DND-41 (cell line): ENCODE data around the gene FGFR3.

ENCODE experiments used
- ATAC-seq: fragments of 200-7000 bp; cut with Tn5 transposase; 3 replicates; pipeline ENCODE4 v1.9.1; 2021; ENCODE audit warnings: low read depth; ENCODE audit not compliant: insufficient read depth
- DNase-seq: peaks from one replicate; pipeline ENCODE4 v3.0.0-alpha.2; 2020
- H2AFZ ChIP-seq: 2 replicates; pipeline ENCODE4 v1.6.0; 2012; ENCODE audit warnings: low read depth, low read length
- H3K27ac ChIP-seq: 2 replicates; pipeline ENCODE4 v1.5.1; 2012; ENCODE audit warnings: low read length, inconsistent platforms
- H3K27me3 ChIP-seq: fragments of 200-600 bp; sonication (generic); 2 replicates; pipeline ENCODE4 v1.6.0; 2012; ENCODE audit warnings: low read length, mild to moderate bottlenecking, inconsistent platforms; ENCODE audit not compliant: insufficient read depth, poor library complexity
- H3K36me3 ChIP-seq: 2 replicates; pipeline ENCODE4 v1.5.1; 2012; ENCODE audit warnings: low read length, inconsistent platforms; ENCODE audit not compliant: insufficient read depth
- H3K4me1 ChIP-seq: 2 replicates; pipeline ENCODE4 v1.5.1; 2012; ENCODE audit warnings: mild to moderate bottlenecking, low read length; ENCODE audit not compliant: insufficient read depth
- H3K4me2 ChIP-seq: 2 replicates; pipeline ENCODE4 v1.6.0; 2012; ENCODE audit warnings: mild to moderate bottlenecking, moderate library complexity, low read length, inconsistent platforms; ENCODE audit not compliant: insufficient read depth
- H3K4me3 ChIP-seq, 2 experiments: fragments of 200-600 bp in 1 of 2; shearing (Covaris generic) in 1 of 2; 2 replicates each; pipeline ENCODE4 v1.5.1; 2012 to 2016; ENCODE audit warnings: inconsistent platforms in 2 of 2, low read length in 2 of 2, mild to moderate bottlenecking in 2 of 2, low read depth in 1 of 2, moderate library complexity in 1 of 2
- H3K79me2 ChIP-seq: 2 replicates; pipeline ENCODE4 v1.6.0; 2012; ENCODE audit warnings: low read length, inconsistent platforms; ENCODE audit not compliant: insufficient read depth
- H3K9ac ChIP-seq: 2 replicates; pipeline ENCODE4 v1.6.0; 2012; ENCODE audit warnings: low read depth, mild to moderate bottlenecking, inconsistent platforms, low read length, moderate library complexity
- H3K9me3 ChIP-seq: 2 replicates; pipeline ENCODE4 v1.5.1; 2012; ENCODE audit warnings: low read length, moderate library complexity, mild to moderate bottlenecking, inconsistent platforms; ENCODE audit not compliant: insufficient read depth, severe bottlenecking
- H4K20me1 ChIP-seq: 2 replicates; pipeline ENCODE4 v1.6.0; 2012; ENCODE audit warnings: low read length; ENCODE audit not compliant: insufficient read depth
- CTCF ChIP-seq: IDR thresholded peaks from 2 replicates; pipeline ENCODE4 v1.5.1; 2012; ENCODE audit warnings: borderline replicate concordance, low read length, moderate library complexity, mild to moderate bottlenecking; ENCODE audit not compliant: poor library complexity, severe bottlenecking; ENCODE audit errors: extremely low read depth
- EZH2 ChIP-seq: IDR thresholded peaks from 3 replicates; pipeline ENCODE4 v1.6.1; 2012; ENCODE audit warnings: borderline replicate concordance, low read depth, mild to moderate bottlenecking, moderate library complexity, low read length, inconsistent platforms; ENCODE audit not compliant: severe bottlenecking

The FGFR3 gene

GRCh38 chr4:1753697-1754311 is 39.3 kb upstream of the FGFR3 start:
- Histone ChIP-seq H3K27ac (no peak overlapping the region), H3K4me3 (no peak overlapping the region), H3K9me3 (no peaks in the 10 kb centered on the region), H3K9ac (no peak overlapping the region), H4K20me1 (peaks cover 8% of the 10 kb centered on the region), H3K4me1 (no peaks in the 10 kb centered on the region), H3K36me3 (no peaks in the 10 kb centered on the region), H3K79me2 (no peaks in the 10 kb centered on the region), H3K27me3 (no peaks in the 10 kb centered on the region), H3K4me2 (no peak overlapping the region), H2AFZ (no peak overlapping the region)
- DNase-seq (no peak), ATAC-seq (peak; percentile 18)
- TF ChIP-seq CTCF: no peak
- TF ChIP-seq EZH2: no peak

- Histone ChIP-seq H3K4me1 (no peaks in the 10 kb centered on the region), H4K20me1 (peaks cover 8% of the 10 kb centered on the region), H2AFZ (no peak overlapping the region), H3K4me2 (no peak overlapping the region), H3K27ac (no peak overlapping the region), H3K27me3 (no peaks in the 10 kb centered on the region), H3K9me3 (no peaks in the 10 kb centered on the region), H3K4me3 (no peak overlapping the region), H3K79me2 (no peaks in the 10 kb centered on the region), H3K9ac (no peak overlapping the region), H3K36me3 (no peaks in the 10 kb centered on the region)
- TF ChIP-seq EZH2: no peak
- TF ChIP-seq CTCF: no peak
- DNase-seq (no peak), ATAC-seq (peak; percentile 27; the same call in 2 of the 3 replicates)
These were observed 38.8 kb upstream of the FGFR3 start for GRCh38 chr4:1754336-1754735.

- H3K4me3 ChIP-seq: no peak overlapping the region
- H3K4me2 ChIP-seq: no peak overlapping the region
- no peaks in the 10 kb centered on the region for H3K36me3 ChIP-seq
- H3K4me1 ChIP-seq: no peaks in the 10 kb centered on the region
- DNase-seq: no peak
- no peaks in the 10 kb centered on the region for H3K27me3 ChIP-seq
- H2AFZ ChIP-seq: no peak overlapping the region
- peaks cover 5% of the 10 kb centered on the region for H4K20me1 ChIP-seq
- ATAC-seq: no peak
- no peak overlapping the region for H3K9ac ChIP-seq
- no peaks in the 10 kb centered on the region for H3K9me3 ChIP-seq
- no peaks in the 10 kb centered on the region for H3K79me2 ChIP-seq
- TF ChIP-seq EZH2: no peak
- TF ChIP-seq CTCF: no peak
- H3K27ac ChIP-seq: no peak overlapping the region
These were observed 37.8 kb upstream of the FGFR3 start for GRCh38 chr4:1755297-1755696.
